Endothelial cell of umbilical vein (primary cell): Measurements from ENCODE around the gene TBL3. TPM values are rescaled to one million over a fixed set of nuclear protein-coding genes. Genes with fewer than 3 reads are reported as not detected.
A peak's percentile ranks its signal among the peaks of the same experiment; 100 is the strongest.

Experiments used
- BruUV-seq: library from RNA; stranded (reverse); fragments of 400-500 nt; replicated peaks from 2 replicates; lab custom pipeline; 2021; lab: Mats Ljungman, UMichigan
- CTCF ChIA-PET: fragments of 300-600, 350-600 bp; sonication (Branson Sonifier 250); formaldehyde crosslinking; loops from one replicate; lab custom pipeline; 2021; ENCODE audit warnings: antibody characterized with exemption, inconsistent platforms; lab: Charles Lee
- POLR2A ChIA-PET: fragments of 300-600, 350-600 bp; sonication (Branson Sonifier 250); formaldehyde crosslinking; loops from one replicate; lab custom pipeline; 2021; ENCODE audit warnings: antibody characterized with exemption, inconsistent platforms; lab: Charles Lee
- DNase-seq: peaks from one replicate; pipeline ENCODE4 v3.0.0-alpha.2; 2011; ENCODE audit warnings: low read depth, low spot score
- FAIRE-seq: peaks from 2 replicates; lab custom pipeline; 2011; peaks lifted over from hg19 to GRCh38; lab: Jason Lieb, UNC
- H2AFZ ChIP-seq: 2 replicates; pipeline ENCODE4 v1.6.0; 2012; ENCODE audit warnings: low read depth, low read length, control low read depth, inconsistent platforms
- H3K27ac ChIP-seq: 2 replicates; pipeline ENCODE4 v1.5.1; 2011; ENCODE audit warnings: low read depth, mild to moderate bottlenecking, control low read depth, low read length, moderate library complexity; ENCODE audit not compliant: insufficient read depth
- H3K27me3 ChIP-seq, 2 experiments: 2 replicates each; pipeline versions ENCODE4 v1.6.0 to v1.6.1; 2011; ENCODE audit warnings: low read length in 2 of 2, mixed read lengths in 1 of 2; ENCODE audit not compliant: control insufficient read depth in 2 of 2, insufficient read depth in 2 of 2
- H3K36me3 ChIP-seq, 2 experiments: 2 replicates in 1 of 2; 3 replicates in 1 of 2; pipeline ENCODE4 v1.5.1; 2011; ENCODE audit warnings: low read length in 2 of 2, mild to moderate bottlenecking in 1 of 2, moderate library complexity in 1 of 2; ENCODE audit not compliant: control insufficient read depth in 2 of 2, insufficient read depth in 2 of 2; ENCODE audit errors: extremely low read depth in 1 of 2
- H3K4me1 ChIP-seq: 3 replicates; pipeline ENCODE4 v1.5.1; 2011; ENCODE audit warnings: mild to moderate bottlenecking, low read length; ENCODE audit not compliant: control insufficient read depth, insufficient read depth; ENCODE audit errors: extremely low read depth
- H3K4me2 ChIP-seq: 2 replicates; pipeline ENCODE4 v1.6.1; 2011; ENCODE audit warnings: low read length, control low read depth, mixed read lengths; ENCODE audit not compliant: insufficient read depth
- H3K4me3 ChIP-seq, 3 experiments: fragments of 200-600 bp in 1 of 3; sonication (generic), shearing (Covaris generic) in 1 of 3; replicated peaks in 1 of 3; 2 replicates each; pipeline ENCODE4 v1.5.1; 2011 to 2016; ENCODE audit warnings: control low read depth in 3 of 3, low read length in 3 of 3, mild to moderate bottlenecking in 2 of 3, inconsistent platforms in 1 of 3, low read depth in 1 of 3, moderate library complexity in 1 of 3; ENCODE audit not compliant: insufficient read depth in 1 of 3
- H3K79me2 ChIP-seq: 2 replicates; pipeline ENCODE4 v1.6.0; 2012; ENCODE audit warnings: low read length, inconsistent platforms; ENCODE audit not compliant: control insufficient read depth, insufficient read depth
- H3K9ac ChIP-seq: replicated peaks from 2 replicates; pipeline ENCODE3; 2011; ENCODE audit warnings: low read length, control low read depth; ENCODE audit not compliant: insufficient read depth; ENCODE audit errors: extremely low read depth
- H3K9me1 ChIP-seq: replicated peaks from 3 replicates; pipeline ENCODE4 v1.6.0; 2011; ENCODE audit warnings: mild to moderate bottlenecking, low read length; ENCODE audit not compliant: control insufficient read depth, insufficient read depth; ENCODE audit errors: extremely low read depth
- H3K9me3 ChIP-seq: replicated peaks from 2 replicates; pipeline ENCODE4 v1.5.1; 2012; ENCODE audit warnings: low read length, inconsistent platforms; ENCODE audit not compliant: control insufficient read depth, insufficient read depth
- H4K20me1 ChIP-seq: replicated peaks from 2 replicates; pipeline ENCODE3; 2011; ENCODE audit warnings: mild to moderate bottlenecking, low read length; ENCODE audit not compliant: control insufficient read depth, insufficient read depth; ENCODE audit errors: extremely low read depth
- EZH2 ChIP-seq: IDR thresholded peaks from 2 replicates; pipeline ENCODE4 v1.6.1; 2012; ENCODE audit warnings: borderline replicate concordance, low read depth, mild to moderate bottlenecking, moderate library complexity, low read length, inconsistent platforms; ENCODE audit not compliant: severe bottlenecking
- FOS ChIP-seq: IDR thresholded peaks from 2 replicates; pipeline ENCODE4 v1.6.1; 2011; ENCODE audit warnings: mild to moderate bottlenecking, low read length, moderate library complexity, borderline replicate concordance; ENCODE audit not compliant: insufficient read depth
- GATA2 ChIP-seq: IDR thresholded peaks from 2 replicates; pipeline ENCODE4 v1.7.0; 2011; ENCODE audit warnings: low read depth, mild to moderate bottlenecking, moderate library complexity, mixed read lengths, low read length; ENCODE audit not compliant: insufficient read length, insufficient read depth
- JUN ChIP-seq: IDR thresholded peaks from 2 replicates; pipeline ENCODE4 v1.6.1; 2011; ENCODE audit warnings: borderline replicate concordance, low read depth; ENCODE audit not compliant: insufficient read length, insufficient read depth
- MYC ChIP-seq: IDR thresholded peaks from one replicate; pipeline ENCODE4 v1.6.1; 2011; ENCODE audit warnings: mild to moderate bottlenecking, low read depth, low read length
- POLR2A ChIP-seq: IDR thresholded peaks from 2 replicates; pipeline ENCODE4 v1.6.1; 2012; ENCODE audit warnings: low read depth, mild to moderate bottlenecking, control low read depth, low read length
- POLR2AphosphoS5 ChIP-seq: IDR thresholded peaks from 2 replicates; pipeline ENCODE4 v1.6.1; 2012; ENCODE audit warnings: low read depth, mild to moderate bottlenecking, control low read depth, low read length, moderate library complexity; ENCODE audit not compliant: insufficient read depth
- dilution Hi-C: fragments of 300-500 bp; cut with MboI; formaldehyde crosslinking; loops from one replicate; pipeline ENCODE4 v1.15.0; 2019; ENCODE audit warnings: low sequenced_read_pairs; ENCODE audit not compliant: extremely low pct_ligation_motif_present
- intact Hi-C: fragments of 100-400 bp; cut with micrococcal nuclease; formaldehyde crosslinking; loops from one replicate; pipeline ENCODE4 v1.10.0; 2022
- polyA plus RNA-seq, 4 experiments: library from polyadenylated mRNA; depleted of rRNA in 3 of 4; stranded (reverse) in 3 of 4; unstranded in 1 of 4; fragments of >200 nt; gene quantifications; 2 replicates each; pipeline versions ENCODE4 v1.2.1 to v1.2.3, GENCODE V29; 2011 to 2012; ENCODE audit warnings: missing spikeins in 1 of 4
- total RNA-seq: library from RNA; stranded (reverse); gene quantifications from 2 replicates; pipeline ENCODE4 v1.2.3, GENCODE V29; 2021
- TF ChIP-seq, protein P1 (sequence below): IDR thresholded peaks from 2 replicates; pipeline ENCODE4 v1.6.1; 2011; ENCODE audit not compliant: insufficient read depth, insufficient read length
- TF ChIP-seq, protein P2 (sequence below), 2 donors: IDR thresholded peaks; 1 replicate in 1 of 2; 2 replicates in 1 of 2; pipeline ENCODE4 v1.5.1; 2011; ENCODE audit warnings: low read length in 2 of 2, mild to moderate bottlenecking in 2 of 2, moderate library complexity in 2 of 2, control low read depth in 1 of 2, inconsistent platforms in 1 of 2, low read depth in 1 of 2; ENCODE audit not compliant: insufficient read depth in 1 of 2; ENCODE audit errors: extremely low read depth in 1 of 2

TBL3 gene
- total and polyA plus RNA-seq, 2 donors (not counting 3 experiments of a cell fraction or from before 2014, with no cell fraction given) = 42.2 to 77.1 TPM

DNA sequence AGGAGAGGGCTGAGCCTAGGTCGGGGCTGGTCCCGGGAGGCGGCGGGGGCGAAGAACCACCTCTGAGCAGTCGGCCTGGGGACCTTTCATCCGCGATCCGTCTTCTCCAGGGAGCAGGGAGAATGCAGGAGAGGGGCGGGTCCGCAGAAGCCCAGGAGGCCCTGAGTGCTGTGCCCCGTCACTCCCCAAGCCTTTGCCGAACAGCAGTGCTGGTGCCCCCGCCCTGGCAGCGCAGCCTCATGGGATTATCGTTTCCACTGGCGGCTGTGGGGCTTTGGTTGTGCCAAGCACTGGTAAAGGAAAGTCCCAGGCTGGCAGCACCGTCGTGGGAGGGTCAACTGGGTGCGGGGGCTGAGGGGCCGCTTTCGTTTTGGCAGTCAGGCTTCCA, 631 bp downstream of the TBL3 start:
- Histone ChIP-seq H4K20me1 (no peaks in the 10 kb centered on the region), H3K9ac (peak overlapping the region; percentile 76), H2AFZ (no peak overlapping the region), H3K36me3 (peaks cover 9 to 28% of the 10 kb centered on the region in 2 experiments), H3K9me3 (no peaks in the 10 kb centered on the region), H3K9me1 (no peaks in the 10 kb centered on the region), H3K27ac (no peak overlapping the region), H3K27me3 (no peaks in the 10 kb centered on the region), H3K4me1 (peaks cover 4% of the 10 kb centered on the region), H3K79me2 (peaks cover 15% of the 10 kb centered on the region), H3K4me2 (peak overlapping the region; percentile 64), H3K4me3 (peak overlapping the region; percentile 59 to 82 (median 62))
- DNase-seq = no peak
- POLR2A ChIA-PET = interaction anchor here (1.2 kb wide), 1 partner anchor 9 kb away, joined by 3 read pairs; no protein-coding TSS in a partner anchor
- CTCF ChIA-PET = no interaction called here
- TF ChIP-seq GATA2 (no peak), EZH2 (no peak), POLR2AphosphoS5 (no peak), FOS (no peak), MYC (no peak), JUN (no peak), POLR2A (no peak)
- TF ChIP-seq, protein P1, sequence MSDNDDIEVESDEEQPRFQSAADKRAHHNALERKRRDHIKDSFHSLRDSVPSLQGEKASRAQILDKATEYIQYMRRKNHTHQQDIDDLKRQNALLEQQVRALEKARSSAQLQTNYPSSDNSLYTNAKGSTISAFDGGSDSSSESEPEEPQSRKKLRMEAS = no peak
- TF ChIP-seq, protein P2, sequence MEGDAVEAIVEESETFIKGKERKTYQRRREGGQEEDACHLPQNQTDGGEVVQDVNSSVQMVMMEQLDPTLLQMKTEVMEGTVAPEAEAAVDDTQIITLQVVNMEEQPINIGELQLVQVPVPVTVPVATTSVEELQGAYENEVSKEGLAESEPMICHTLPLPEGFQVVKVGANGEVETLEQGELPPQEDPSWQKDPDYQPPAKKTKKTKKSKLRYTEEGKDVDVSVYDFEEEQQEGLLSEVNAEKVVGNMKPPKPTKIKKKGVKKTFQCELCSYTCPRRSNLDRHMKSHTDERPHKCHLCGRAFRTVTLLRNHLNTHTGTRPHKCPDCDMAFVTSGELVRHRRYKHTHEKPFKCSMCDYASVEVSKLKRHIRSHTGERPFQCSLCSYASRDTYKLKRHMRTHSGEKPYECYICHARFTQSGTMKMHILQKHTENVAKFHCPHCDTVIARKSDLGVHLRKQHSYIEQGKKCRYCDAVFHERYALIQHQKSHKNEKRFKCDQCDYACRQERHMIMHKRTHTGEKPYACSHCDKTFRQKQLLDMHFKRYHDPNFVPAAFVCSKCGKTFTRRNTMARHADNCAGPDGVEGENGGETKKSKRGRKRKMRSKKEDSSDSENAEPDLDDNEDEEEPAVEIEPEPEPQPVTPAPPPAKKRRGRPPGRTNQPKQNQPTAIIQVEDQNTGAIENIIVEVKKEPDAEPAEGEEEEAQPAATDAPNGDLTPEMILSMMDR (IDR thresholded peaks at IDR 0.05; ENCODE audit: extremely low read depth in 1 of 2, insufficient read depth in 1 of 2, low read depth in 1 of 2, low read length in 2 of 2) = no peak
- dilution Hi-C loops = no loop called here
- FAIRE-seq = no peak
- intact Hi-C loops = no loop called here
- BruUV-seq = no TSS peak
